Caco-2 (cell line): ENCODE measurements around the gene SIK3. TPM values are rescaled to one million over a fixed set of nuclear protein-coding genes. Genes with fewer than 3 reads are reported as not detected.
A peak's percentile ranks its signal among the peaks of the same experiment; 100 is the strongest.

Experiments
- BruUV-seq: library from RNA; stranded (reverse); fragments of 400-500 nt; replicated peaks from 2 replicates; lab custom pipeline; 2021; lab: Mats Ljungman, UMichigan
- CTCF ChIA-PET: fragments of 300-600 bp; sonication (Branson Sonifier 250); formaldehyde crosslinking; loops from one replicate; lab custom pipeline; 2022; ENCODE audit warnings: antibody characterized with exemption; lab: Charles Lee
- POLR2A ChIA-PET: fragments of 300-600 bp; sonication (Branson Sonifier 250); formaldehyde crosslinking; loops from one replicate; lab custom pipeline; 2022; ENCODE audit warnings: antibody characterized with exemption; lab: Charles Lee
- DNase-seq, 2 experiments: peaks; one replicate each; pipeline versions ENCODE4 v3.0.0 to v3.0.0-alpha.2; 2020 to 2022
- H3K27me3 ChIP-seq: replicated peaks from 2 replicates; pipeline ENCODE4 v1.6.0; 2011; ENCODE audit warnings: low read length; ENCODE audit not compliant: control insufficient read depth, insufficient read depth
- H3K36me3 ChIP-seq: 2 replicates; pipeline ENCODE4 v1.5.1; 2011; ENCODE audit warnings: low read length; ENCODE audit not compliant: control insufficient read depth, insufficient read depth
- H3K4me1 ChIP-seq: fragments of 250-450 bp; sonication (Bioruptor Pico); 2 replicates; pipeline ENCODE4 v1.5.1; 2020; ENCODE audit warnings: mild to moderate bottlenecking
- H3K4me3 ChIP-seq: 2 replicates; pipeline ENCODE4 v1.5.1; 2011; ENCODE audit warnings: low read depth, mild to moderate bottlenecking, control low read depth, low read length
- H3K9me3 ChIP-seq: fragments of 250-450 bp; sonication (Bioruptor Pico); 2 replicates; pipeline ENCODE4 v1.5.1; 2020; ENCODE audit warnings: mild to moderate bottlenecking, moderate library complexity
- H3K27ac Mint-ChIP-seq: one replicate; pipeline ENCODE4 v1.8.0; 2022; ENCODE audit warnings: mixed read lengths; ENCODE audit not compliant: unreplicated experiment
- H3K27me3 Mint-ChIP-seq: one replicate; pipeline ENCODE4 v1.8.0; 2022; ENCODE audit warnings: mixed read lengths; ENCODE audit not compliant: insufficient read depth, unreplicated experiment
- H3K36me3 Mint-ChIP-seq: one replicate; pipeline ENCODE4 v1.8.0; 2022; ENCODE audit warnings: mild to moderate bottlenecking, mixed read lengths; ENCODE audit not compliant: insufficient read depth, unreplicated experiment
- H3K4me1 Mint-ChIP-seq: one replicate; pipeline ENCODE4 v1.8.0; 2022; ENCODE audit warnings: low read depth, mixed read lengths; ENCODE audit not compliant: unreplicated experiment
- H3K4me3 Mint-ChIP-seq: one replicate; pipeline ENCODE4 v1.8.0; 2022; ENCODE audit warnings: mild to moderate bottlenecking, moderate library complexity, mixed read lengths; ENCODE audit not compliant: unreplicated experiment
- H3K9me3 Mint-ChIP-seq: one replicate; pipeline ENCODE4 v1.8.0; 2022; ENCODE audit warnings: mixed read lengths; ENCODE audit not compliant: unreplicated experiment
- CTCF ChIP-seq, 2 experiments: fragments of 200-600 bp in 1 of 2; IDR thresholded peaks; 1 replicate in 1 of 2; 2 replicates in 1 of 2; pipeline versions ENCODE4 v1.5.1 to v1.8.0; 2011 to 2022; ENCODE audit warnings: antibody characterized with exemption in 1 of 2, control low read depth in 1 of 2, inconsistent platforms in 1 of 2, low read depth in 1 of 2, low read length in 1 of 2, mild to moderate bottlenecking in 1 of 2, moderate library complexity in 1 of 2; ENCODE audit not compliant: insufficient read depth in 1 of 2, severe bottlenecking in 1 of 2, unreplicated experiment in 1 of 2
- intact Hi-C: fragments of 100-400 bp; cut with micrococcal nuclease; formaldehyde crosslinking; loops from one replicate; pipeline ENCODE4 v1.10.0; 2022; ENCODE audit not compliant: unreplicated experiment
- total RNA-seq: library from RNA; stranded (reverse); gene quantifications from 2 replicates; pipeline ENCODE4 v1.2.3, GENCODE V29; 2022

The SIK3 gene
- total RNA-seq, 1 experiment from 2014 or later, result 65.7 TPM

- H3K27me3 Mint-ChIP-seq, result no peaks in the 10 kb centered on the region
- H3K9me3 Mint-ChIP-seq, result no peaks in the 10 kb centered on the region
- H3K4me3 Mint-ChIP-seq, result no peak overlapping the region
- Histone ChIP-seq H3K4me1 (no peaks in the 10 kb centered on the region), H3K9me3 (no peaks in the 10 kb centered on the region), H3K27me3 (no peaks in the 10 kb centered on the region), H3K36me3 (peaks cover 9% of the 10 kb centered on the region), H3K4me3 (no peak overlapping the region)
- no peak for TF ChIP-seq CTCF (IDR thresholded peaks at IDR 0.05; ENCODE audit: insufficient read depth in 1 of 2, low read depth in 1 of 2, low read length in 1 of 2, severe bottlenecking in 1 of 2, unreplicated experiment in 1 of 2)
- ChIA-PET POLR2A (no interaction called here), CTCF (interaction anchor here (1.1 kb wide), 1 partner anchor 23 kb away, joined by 3 read pairs; no protein-coding TSS in a partner anchor)
- peaks cover 40% of the 10 kb centered on the region for H3K36me3 Mint-ChIP-seq
- H3K4me1 Mint-ChIP-seq, result peaks cover 10% of the 10 kb centered on the region
- no peak overlapping the region for H3K27ac Mint-ChIP-seq
- intact Hi-C loops, result no loop called here
- no TSS peak for BruUV-seq
- DNase-seq, result no peak
Observed at GRCh38 chr11:116851626-116852025, 246.6 kb downstream of the SIK3 start.

DNA sequence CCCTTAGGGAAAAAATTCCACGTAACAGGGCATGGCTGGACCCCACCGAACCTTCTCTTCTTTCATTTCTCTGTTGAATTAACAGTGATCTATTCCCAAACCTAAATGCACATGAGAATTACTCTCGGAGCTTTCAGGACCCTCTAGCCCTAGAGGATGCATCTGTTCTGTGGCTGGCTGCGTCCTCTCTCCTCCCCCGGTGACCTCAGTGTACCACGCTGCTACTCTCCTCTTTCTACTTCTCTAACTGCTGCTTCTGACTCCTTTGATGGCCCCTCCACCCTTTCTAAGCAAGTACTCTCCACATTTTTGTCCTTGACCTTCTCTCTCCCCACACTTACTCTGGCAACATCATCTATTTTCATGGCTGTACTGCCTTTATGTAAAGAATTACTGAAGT is 248.7 kb downstream of the SIK3 start:
- ChIA-PET CTCF (no interaction called here), POLR2A (no interaction called here)
- peaks cover 47% of the 10 kb centered on the region for H3K36me3 Mint-ChIP-seq
- no peak overlapping the region for H3K4me3 Mint-ChIP-seq
- no peaks in the 10 kb centered on the region for H3K9me3 Mint-ChIP-seq
- H3K27me3 ChIP-seq, result no peaks in the 10 kb centered on the region
- TF ChIP-seq CTCF (IDR thresholded peaks at IDR 0.05; ENCODE audit: insufficient read depth in 1 of 2, low read depth in 1 of 2, low read length in 1 of 2, severe bottlenecking in 1 of 2, unreplicated experiment in 1 of 2), result no peak
- no peak for DNase-seq
- H3K4me1 ChIP-seq, result no peaks in the 10 kb centered on the region
- H3K4me3 ChIP-seq, result no peak overlapping the region
- peaks cover 10% of the 10 kb centered on the region for H3K4me1 Mint-ChIP-seq
- intact Hi-C loops, result no loop called here
- H3K36me3 ChIP-seq, result peaks cover 11% of the 10 kb centered on the region
- H3K9me3 ChIP-seq, result no peaks in the 10 kb centered on the region
- BruUV-seq, result no TSS peak
- H3K27me3 Mint-ChIP-seq, result no peaks in the 10 kb centered on the region
- peak overlapping the region; percentile 14 for H3K27ac Mint-ChIP-seq

- Histone ChIP-seq H3K36me3 (peaks cover 8% of the 10 kb centered on the region), H3K4me1 (peaks cover 1% of the 10 kb centered on the region), H3K9me3 (no peaks in the 10 kb centered on the region), H3K27me3 (no peaks in the 10 kb centered on the region), H3K4me3 (no peak overlapping the region)
- no peaks in the 10 kb centered on the region for H3K27me3 Mint-ChIP-seq
- H3K4me1 Mint-ChIP-seq, result peaks cover 11% of the 10 kb centered on the region
- no peak overlapping the region for H3K4me3 Mint-ChIP-seq
- H3K9me3 Mint-ChIP-seq, result no peaks in the 10 kb centered on the region
- TF ChIP-seq CTCF (IDR thresholded peaks at IDR 0.05; ENCODE audit: insufficient read depth in 1 of 2, low read depth in 1 of 2, low read length in 1 of 2, severe bottlenecking in 1 of 2, unreplicated experiment in 1 of 2), result no peak
- POLR2A ChIA-PET, result no interaction called here
- no TSS peak for BruUV-seq
- intact Hi-C loops, result no loop called here
- CTCF ChIA-PET, result no interaction called here
- no peak overlapping the region for H3K27ac Mint-ChIP-seq
- H3K36me3 Mint-ChIP-seq, result peaks cover 42% of the 10 kb centered on the region
- DNase-seq, result no peak
Observed at GRCh38 chr11:116849060-116849459, 249.2 kb downstream of the SIK3 start.
